ENCODE results near the gene C4A.

DNA sequence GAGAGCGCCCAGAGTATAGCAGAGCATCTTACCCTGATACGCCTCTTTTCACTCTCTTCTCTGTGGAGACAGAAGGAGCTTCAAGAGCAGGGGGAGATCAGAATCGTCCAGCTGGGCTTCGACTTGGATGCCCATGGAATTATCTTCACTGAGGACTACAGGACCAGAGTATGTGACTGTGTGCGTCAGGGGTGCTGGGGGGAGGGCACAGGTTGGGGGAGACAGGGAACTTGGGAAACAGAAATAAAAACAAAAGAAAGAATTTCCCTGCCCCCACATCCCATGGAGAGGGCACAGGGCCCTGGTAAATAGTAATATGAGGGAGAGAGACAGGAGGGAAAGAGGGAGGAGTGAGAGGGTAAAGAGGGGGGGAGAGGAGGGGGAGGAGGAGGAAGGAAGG lies 3.0 kb upstream of the C4A start:
- no peak for TF ChIP-seq POLR2A (IDR thresholded peaks at IDR 0.05)
- no peak for TF ChIP-seq CTCF (IDR thresholded peaks at IDR 0.05)
- TF ChIP-seq POLR2AphosphoS5 (IDR thresholded peaks at IDR 0.05), result no peak
